Measurements from ENCODE around the gene NEURL1.
"Not testable (repeated sequence)": the region's sequence is repeated elsewhere in the genome, so short reads cannot be mapped to it uniquely, and the experiment has no call there.

NEURL1 gene

GRCh38 chr10:103602028-103602851, 108.7 kb downstream of the NEURL1 start:
- Histone ChIP-seq H3K36me3 (ENCODE audit: control insufficient read depth, insufficient read depth, low read length) (no peaks in the 10 kb centered on the region), H3K27ac (no peak overlapping the region), H3K4me2 (ENCODE audit: low read length) (no peak overlapping the region), H3K4me3 (ENCODE audit: low read depth, low read length) (no peak overlapping the region), H3K9me3 (ENCODE audit: control insufficient read depth, low read length) (no peaks in the 10 kb centered on the region), H3K9ac (no peak overlapping the region), H3K79me2 (no peaks in the 10 kb centered on the region), H3K4me1 (no peaks in the 10 kb centered on the region), H2AFZ (no peak overlapping the region), H3K27me3 (ENCODE audit: control insufficient read depth, insufficient read depth, low read length) (no peaks in the 10 kb centered on the region)
- TF ChIP-seq CTCF (IDR thresholded peaks at IDR 0.05): no peak

GRCh38 chr10:103602852-103603155, 109.3 kb downstream of the NEURL1 start:
- no peaks in the 10 kb centered on the region for H3K4me1 ChIP-seq
- H3K79me2 ChIP-seq: no peaks in the 10 kb centered on the region
- H3K27me3 ChIP-seq (ENCODE audit: control insufficient read depth, insufficient read depth, low read length): no peaks in the 10 kb centered on the region
- H2AFZ ChIP-seq: no peak overlapping the region
- H3K36me3 ChIP-seq (ENCODE audit: control insufficient read depth, insufficient read depth, low read length): no peaks in the 10 kb centered on the region
- no peak overlapping the region for H3K9ac ChIP-seq
- no peak overlapping the region for H3K4me3 ChIP-seq (ENCODE audit: low read depth, low read length)
- H3K9me3 ChIP-seq (ENCODE audit: control insufficient read depth, low read length): no peaks in the 10 kb centered on the region
- no peak for TF ChIP-seq CTCF (IDR thresholded peaks at IDR 0.05)
- no peak overlapping the region for H3K4me2 ChIP-seq (ENCODE audit: low read length)
- no peak overlapping the region for H3K27ac ChIP-seq

GRCh38 chr10:103603382-103603781, 109.9 kb downstream of the NEURL1 start:
- no peaks in the 10 kb centered on the region for H3K4me1 ChIP-seq
- H3K36me3 ChIP-seq (ENCODE audit: control insufficient read depth, insufficient read depth, low read length): no peaks in the 10 kb centered on the region
- no peaks in the 10 kb centered on the region for H3K9me3 ChIP-seq (ENCODE audit: control insufficient read depth, low read length)
- no peak overlapping the region for H3K4me3 ChIP-seq (ENCODE audit: low read depth, low read length)
- H3K27me3 ChIP-seq (ENCODE audit: control insufficient read depth, insufficient read depth, low read length): no peaks in the 10 kb centered on the region
- no peak overlapping the region for H3K9ac ChIP-seq
- no peak overlapping the region for H3K4me2 ChIP-seq (ENCODE audit: low read length)
- H2AFZ ChIP-seq: no peak overlapping the region
- no peak for TF ChIP-seq CTCF (IDR thresholded peaks at IDR 0.05)
- H3K79me2 ChIP-seq: no peaks in the 10 kb centered on the region
- H3K27ac ChIP-seq: no peak overlapping the region

GRCh38 chr10:103605359-103606096, 112.0 kb downstream of the NEURL1 start:
- no peak overlapping the region for H2AFZ ChIP-seq
- no peak overlapping the region for H3K27ac ChIP-seq
- no peak overlapping the region for H3K4me3 ChIP-seq (ENCODE audit: low read depth, low read length)
- H3K9ac ChIP-seq: no peak overlapping the region
- H3K79me2 ChIP-seq: no peaks in the 10 kb centered on the region
- no peaks in the 10 kb centered on the region for H3K27me3 ChIP-seq (ENCODE audit: control insufficient read depth, insufficient read depth, low read length)
- no peaks in the 10 kb centered on the region for H3K36me3 ChIP-seq (ENCODE audit: control insufficient read depth, insufficient read depth, low read length)
- H3K4me2 ChIP-seq (ENCODE audit: low read length): no peak overlapping the region
- peak; percentile 67 for TF ChIP-seq CTCF (IDR thresholded peaks at IDR 0.05)
- no peaks in the 10 kb centered on the region for H3K4me1 ChIP-seq
- H3K9me3 ChIP-seq (ENCODE audit: control insufficient read depth, low read length): no peaks in the 10 kb centered on the region

- H3K4me3 ChIP-seq (ENCODE audit: low read depth, low read length); H3K9me3 ChIP-seq (ENCODE audit: control insufficient read depth, low read length); H3K4me2 ChIP-seq (ENCODE audit: low read length); H2AFZ ChIP-seq; H3K27ac ChIP-seq; H3K79me2 ChIP-seq; H3K36me3 ChIP-seq (ENCODE audit: control insufficient read depth, insufficient read depth, low read length); H3K27me3 ChIP-seq (ENCODE audit: control insufficient read depth, insufficient read depth, low read length); H3K4me1 ChIP-seq; H3K9ac ChIP-seq: not testable (repeated sequence)
Observed at GRCh38 chr10:103606097-103606438, 112.6 kb downstream of the NEURL1 start.

GRCh38 chr10:103607051-103607450, 113.5 kb downstream of the NEURL1 start:
- not testable (repeated sequence) for H3K27ac ChIP-seq; H3K4me2 ChIP-seq (ENCODE audit: low read length); H3K27me3 ChIP-seq (ENCODE audit: control insufficient read depth, insufficient read depth, low read length); H3K79me2 ChIP-seq; H3K4me3 ChIP-seq (ENCODE audit: low read depth, low read length); H2AFZ ChIP-seq; H3K9ac ChIP-seq; H3K9me3 ChIP-seq (ENCODE audit: control insufficient read depth, low read length); H3K4me1 ChIP-seq; H3K36me3 ChIP-seq (ENCODE audit: control insufficient read depth, insufficient read depth, low read length)

GRCh38 chr10:103608056-103608455, 114.6 kb downstream of the NEURL1 start:
- not testable (repeated sequence) for H3K9ac ChIP-seq; H2AFZ ChIP-seq; H3K4me2 ChIP-seq (ENCODE audit: low read length); H3K9me3 ChIP-seq (ENCODE audit: control insufficient read depth, low read length); H3K36me3 ChIP-seq (ENCODE audit: control insufficient read depth, insufficient read depth, low read length); H3K27me3 ChIP-seq (ENCODE audit: control insufficient read depth, insufficient read depth, low read length); H3K27ac ChIP-seq; H3K4me3 ChIP-seq (ENCODE audit: low read depth, low read length); H3K4me1 ChIP-seq; H3K79me2 ChIP-seq

Data from parathyroid adenoma (tissue), 2 donors.